H9 (cell line): ENCODE results near the gene ZSWIM6. TPM values are rescaled to one million over a fixed set of nuclear protein-coding genes. Genes with fewer than 3 reads are reported as not detected.

Experiments
- DNase-seq: peaks from one replicate; pipeline ENCODE4 v3.0.0-alpha.2; 2017
- H2AFZ ChIP-seq: one replicate; pipeline ENCODE4 v1.6.1; 2013; ENCODE audit warnings: mild to moderate bottlenecking, low read length, control low read depth, moderate library complexity
- H2AK5ac ChIP-seq: 2 replicates; pipeline ENCODE4 v1.6.1; 2013; ENCODE audit warnings: low read length, control low read depth, mixed read lengths; ENCODE audit not compliant: insufficient read length
- H2BK120ac ChIP-seq: one replicate; pipeline ENCODE4 v1.6.1; 2013; ENCODE audit warnings: low read depth, mild to moderate bottlenecking, low read length, control low read depth, inconsistent platforms; ENCODE audit not compliant: poor library complexity, severe bottlenecking
- H2BK12ac ChIP-seq: 2 replicates; pipeline ENCODE4 v1.6.1; 2013; ENCODE audit warnings: low read length, control low read depth, mixed read lengths, low read depth; ENCODE audit not compliant: insufficient read length
- H2BK15ac ChIP-seq: 2 replicates; pipeline ENCODE4 v1.6.1; 2013; ENCODE audit warnings: low read depth, low read length, control low read depth
- H2BK20ac ChIP-seq: one replicate; pipeline ENCODE4 v1.6.1; 2013; ENCODE audit warnings: low read depth, mild to moderate bottlenecking, low read length, control low read depth, inconsistent platforms; ENCODE audit not compliant: poor library complexity, severe bottlenecking
- H2BK5ac ChIP-seq: 2 replicates; pipeline ENCODE4 v1.6.1; 2013; ENCODE audit warnings: low read length, control low read depth, mixed read lengths; ENCODE audit not compliant: insufficient read length
- H3K14ac ChIP-seq: 2 replicates; pipeline ENCODE4 v1.6.1; 2013; ENCODE audit warnings: low read length, control low read depth; ENCODE audit not compliant: insufficient read depth
- H3K18ac ChIP-seq: 2 replicates; pipeline ENCODE4 v1.6.1; 2013; ENCODE audit warnings: low read depth, mild to moderate bottlenecking, mixed read lengths, low read length, control low read depth; ENCODE audit not compliant: insufficient read length
- H3K23ac ChIP-seq: 2 replicates; pipeline ENCODE4 v1.6.1; 2013; ENCODE audit warnings: low read length, control low read depth, mixed read lengths, low read depth; ENCODE audit not compliant: insufficient read length
- H3K23me2 ChIP-seq: 2 replicates; pipeline ENCODE4 v1.6.1; 2013; ENCODE audit warnings: low read depth, mild to moderate bottlenecking, mixed read lengths, low read length, control low read depth; ENCODE audit not compliant: insufficient read length, poor library complexity, severe bottlenecking
- H3K27ac ChIP-seq: 2 replicates; pipeline ENCODE4 v1.5.1; 2013; ENCODE audit warnings: low read length, control low read depth, mixed read lengths, low read depth; ENCODE audit not compliant: insufficient read length
- H3K27me3 ChIP-seq: 2 replicates; pipeline ENCODE4 v1.6.1; 2013; ENCODE audit warnings: low read length, control low read depth, inconsistent platforms; ENCODE audit not compliant: insufficient read depth
- H3K4ac ChIP-seq: 2 replicates; pipeline ENCODE4 v1.6.1; 2013; ENCODE audit warnings: low read depth, mild to moderate bottlenecking, control low read depth, inconsistent platforms, low read length, moderate library complexity
- H3K4me1 ChIP-seq: 2 replicates; pipeline ENCODE4 v1.6.1; 2013; ENCODE audit warnings: low read length, control low read depth, inconsistent platforms; ENCODE audit not compliant: insufficient read depth
- H3K4me2 ChIP-seq: 2 replicates; pipeline ENCODE4 v1.6.1; 2013; ENCODE audit warnings: low read length, control low read depth, mixed read lengths; ENCODE audit not compliant: insufficient read length, insufficient read depth
- H3K56ac ChIP-seq: 2 replicates; pipeline ENCODE4 v1.6.1; 2013; ENCODE audit warnings: low read depth, mild to moderate bottlenecking, mixed read lengths, low read length, control low read depth; ENCODE audit not compliant: insufficient read length
- H3K79me1 ChIP-seq: 2 replicates; pipeline ENCODE4 v1.6.1; 2013; ENCODE audit warnings: low read depth, mild to moderate bottlenecking, moderate library complexity, low read length, control low read depth, inconsistent platforms; ENCODE audit not compliant: insufficient read depth, poor library complexity, severe bottlenecking
- H3K79me2 ChIP-seq: 2 replicates; pipeline ENCODE4 v1.6.1; 2013; ENCODE audit warnings: low read length, control low read depth, inconsistent platforms; ENCODE audit not compliant: insufficient read depth
- H3K9ac ChIP-seq: 2 replicates; pipeline ENCODE4 v1.6.1; 2013; ENCODE audit warnings: low read length, control low read depth, mixed read lengths; ENCODE audit not compliant: insufficient read length; ENCODE audit errors: extremely low read depth
- H3K9me3 ChIP-seq: one replicate; pipeline ENCODE4 v1.6.1; 2013; ENCODE audit warnings: low read depth, low read length, inconsistent platforms; ENCODE audit not compliant: control insufficient read depth
- H3T11ph ChIP-seq: one replicate; pipeline ENCODE4 v1.6.1; 2013; ENCODE audit warnings: mild to moderate bottlenecking, low read length, control low read depth, inconsistent platforms
- H4K20me1 ChIP-seq: one replicate; pipeline ENCODE4 v1.6.1; 2013; ENCODE audit not compliant: control insufficient read depth, insufficient read length, insufficient read depth
- H4K5ac ChIP-seq: 2 replicates; pipeline ENCODE4 v1.6.1; 2013; ENCODE audit warnings: low read depth, mild to moderate bottlenecking, mixed read lengths, low read length, control low read depth; ENCODE audit not compliant: insufficient read length
- H4K8ac ChIP-seq: replicated peaks from 2 replicates; pipeline ENCODE4 v1.6.1; 2013; ENCODE audit warnings: low read length, control low read depth, mixed read lengths, low read depth; ENCODE audit not compliant: insufficient read length
- H4K91ac ChIP-seq: 2 replicates; pipeline ENCODE4 v1.6.1; 2013; ENCODE audit warnings: low read depth, mild to moderate bottlenecking, moderate library complexity, mixed read lengths, low read length, control low read depth; ENCODE audit not compliant: insufficient read length
- H3K27ac Mint-ChIP-seq, 3 experiments: 2 replicates in 2 of 3; 3 replicates in 1 of 3; pipeline ENCODE4 v1.8.0; 2020 to 2021; ENCODE audit warnings: mixed read lengths in 3 of 3, mild to moderate bottlenecking in 1 of 3, moderate library complexity in 1 of 3
- H3K27me3 Mint-ChIP-seq: 2 replicates; pipeline ENCODE4 v1.8.0; 2021; ENCODE audit warnings: low read depth, mild to moderate bottlenecking, moderate library complexity, mixed read lengths
- H3K36me3 Mint-ChIP-seq, 3 experiments: 2 replicates in 2 of 3; 3 replicates in 1 of 3; pipeline ENCODE4 v1.8.0; 2020 to 2021; ENCODE audit warnings: low read depth in 3 of 3, mixed read lengths in 3 of 3; ENCODE audit not compliant: insufficient read depth in 1 of 3
- H3K4me1 Mint-ChIP-seq, 2 experiments: 2 replicates each; pipeline ENCODE4 v1.8.0; 2020; ENCODE audit warnings: mixed read lengths in 2 of 2
- H3K4me3 Mint-ChIP-seq, 2 experiments: 2 replicates in 1 of 2; 3 replicates in 1 of 2; pipeline ENCODE4 v1.8.0; 2020 to 2021; ENCODE audit warnings: mild to moderate bottlenecking in 2 of 2, mixed read lengths in 2 of 2, moderate library complexity in 1 of 2
- H3K9me3 Mint-ChIP-seq, 2 experiments: 2 replicates in 1 of 2; 3 replicates in 1 of 2; pipeline ENCODE4 v1.8.0; 2020; ENCODE audit warnings: mild to moderate bottlenecking in 2 of 2, mixed read lengths in 2 of 2, moderate library complexity in 1 of 2
- WGBS: extraction: QIAGEN DNeasy Blood & Tissue Kit; methylation state at CpG from one replicate; pipeline ENCODE4 v1.1.7; 2013; ENCODE audit warnings: missing lambda C conversion rate, low lambda C conversion rate, mixed read lengths; ENCODE audit not compliant: insufficient read length; ENCODE audit errors: extremely low coverage; 5-methylcytosine and 5-hydroxymethylcytosine counted together
- total RNA-seq: library from RNA; stranded (reverse); gene quantifications from 2 replicates; pipeline ENCODE4 v1.2.1, GENCODE V29; 2021
- TF ChIP-seq, protein P1 (sequence below): fragments of 200-600 bp; sonication (generic); conservative IDR thresholded peaks from 3 replicates; pipeline ENCODE4 v1.8.0; 2021; ENCODE audit warnings: antibody characterized with exemption, mild to moderate bottlenecking

Gene ZSWIM6
- total RNA-seq, 1 experiment from 2014 or later: 11.5 TPM

DNA sequence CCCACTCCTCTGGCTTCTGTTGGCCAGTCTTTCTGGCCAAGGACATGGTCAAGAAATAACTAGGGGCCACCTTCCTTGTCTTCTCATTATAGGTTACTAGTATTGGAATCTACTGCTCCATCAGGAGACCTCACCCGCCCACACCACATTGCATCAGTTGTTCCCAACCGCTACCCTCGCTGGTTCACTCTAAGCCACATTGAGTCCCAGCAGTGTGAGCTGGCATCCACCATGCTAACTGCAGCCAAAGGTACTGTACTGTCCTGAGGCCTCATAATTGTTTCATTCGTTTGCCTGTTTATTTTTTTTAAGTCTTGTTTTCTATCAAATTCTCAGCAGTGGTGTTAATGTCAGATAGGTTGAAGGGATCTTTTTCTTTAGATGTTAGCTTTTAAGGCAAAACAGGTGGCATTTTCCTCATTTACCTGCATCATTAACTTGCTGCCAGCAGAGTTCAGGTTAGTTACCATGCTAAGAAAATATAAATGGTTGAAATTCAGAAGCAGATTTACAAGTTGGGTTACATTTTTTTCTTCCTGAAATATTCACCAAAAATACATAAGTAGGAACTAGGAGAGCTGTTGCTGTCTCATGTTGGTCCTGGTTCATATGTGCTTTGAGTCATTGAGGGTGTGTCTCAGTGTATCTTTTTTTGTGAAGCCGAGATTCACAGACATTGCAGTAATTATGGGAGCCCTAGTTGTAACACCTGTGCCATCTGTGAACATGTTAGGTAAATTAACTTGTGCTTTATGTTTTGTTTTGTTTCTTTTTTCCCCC lies 206.9 kb downstream of the ZSWIM6 start:
- H3K79me1 ChIP-seq: no peaks in the 10 kb centered on the region
- H2BK20ac ChIP-seq: no peak overlapping the region
- H3K4ac ChIP-seq: no peak overlapping the region
- H3K27me3 Mint-ChIP-seq: no peaks in the 10 kb centered on the region
- no peak overlapping the region for H2BK5ac ChIP-seq
- DNase-seq: no peak
- no peaks in the 10 kb centered on the region for H3K23me2 ChIP-seq
- no peak overlapping the region for H3K56ac ChIP-seq
- H3K23ac ChIP-seq: no peak overlapping the region
- H3K27ac ChIP-seq: no peak overlapping the region
- H3K14ac ChIP-seq: no peak overlapping the region
- no peak overlapping the region for H4K91ac ChIP-seq
- no peak overlapping the region for H2BK15ac ChIP-seq
- no peak overlapping the region for H2AFZ ChIP-seq
- no peak overlapping the region for H2BK12ac ChIP-seq
- H3K4me3 Mint-ChIP-seq: no peak overlapping the region
- H3K4me1 Mint-ChIP-seq: no peaks in the 10 kb centered on the region
- no peak overlapping the region for H3K9ac ChIP-seq
- no CpG with 5 or more reads among the region's 5 CpGs for WGBS
- H3K27ac Mint-ChIP-seq: no peak overlapping the region; a peak in 2 of 7 replicates
- peaks cover 42 to 45% (median 44%) of the 10 kb centered on the region in 3 experiments for H3K36me3 Mint-ChIP-seq
- peaks cover 2% of the 10 kb centered on the region for H4K20me1 ChIP-seq
- no peak overlapping the region for H3T11ph ChIP-seq
- H3K9me3 ChIP-seq: peaks cover 4% of the 10 kb centered on the region
- no peaks in the 10 kb centered on the region for H3K79me2 ChIP-seq
- H2BK120ac ChIP-seq: no peak overlapping the region
- H3K27me3 ChIP-seq: no peaks in the 10 kb centered on the region
- H2AK5ac ChIP-seq: no peak overlapping the region
- H3K4me1 ChIP-seq: no peaks in the 10 kb centered on the region
- TF ChIP-seq, protein P1, sequence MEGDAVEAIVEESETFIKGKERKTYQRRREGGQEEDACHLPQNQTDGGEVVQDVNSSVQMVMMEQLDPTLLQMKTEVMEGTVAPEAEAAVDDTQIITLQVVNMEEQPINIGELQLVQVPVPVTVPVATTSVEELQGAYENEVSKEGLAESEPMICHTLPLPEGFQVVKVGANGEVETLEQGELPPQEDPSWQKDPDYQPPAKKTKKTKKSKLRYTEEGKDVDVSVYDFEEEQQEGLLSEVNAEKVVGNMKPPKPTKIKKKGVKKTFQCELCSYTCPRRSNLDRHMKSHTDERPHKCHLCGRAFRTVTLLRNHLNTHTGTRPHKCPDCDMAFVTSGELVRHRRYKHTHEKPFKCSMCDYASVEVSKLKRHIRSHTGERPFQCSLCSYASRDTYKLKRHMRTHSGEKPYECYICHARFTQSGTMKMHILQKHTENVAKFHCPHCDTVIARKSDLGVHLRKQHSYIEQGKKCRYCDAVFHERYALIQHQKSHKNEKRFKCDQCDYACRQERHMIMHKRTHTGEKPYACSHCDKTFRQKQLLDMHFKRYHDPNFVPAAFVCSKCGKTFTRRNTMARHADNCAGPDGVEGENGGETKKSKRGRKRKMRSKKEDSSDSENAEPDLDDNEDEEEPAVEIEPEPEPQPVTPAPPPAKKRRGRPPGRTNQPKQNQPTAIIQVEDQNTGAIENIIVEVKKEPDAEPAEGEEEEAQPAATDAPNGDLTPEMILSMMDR: no peak
- no peak overlapping the region for H3K18ac ChIP-seq
- H3K4me2 ChIP-seq: no peak overlapping the region
- H4K8ac ChIP-seq: no peak overlapping the region
- H3K9me3 Mint-ChIP-seq: peaks cover 7 to 14% of the 10 kb centered on the region in 2 experiments
- no peak overlapping the region for H4K5ac ChIP-seq
